Measurements from ENCODE around the gene SPSB2.

DNA sequence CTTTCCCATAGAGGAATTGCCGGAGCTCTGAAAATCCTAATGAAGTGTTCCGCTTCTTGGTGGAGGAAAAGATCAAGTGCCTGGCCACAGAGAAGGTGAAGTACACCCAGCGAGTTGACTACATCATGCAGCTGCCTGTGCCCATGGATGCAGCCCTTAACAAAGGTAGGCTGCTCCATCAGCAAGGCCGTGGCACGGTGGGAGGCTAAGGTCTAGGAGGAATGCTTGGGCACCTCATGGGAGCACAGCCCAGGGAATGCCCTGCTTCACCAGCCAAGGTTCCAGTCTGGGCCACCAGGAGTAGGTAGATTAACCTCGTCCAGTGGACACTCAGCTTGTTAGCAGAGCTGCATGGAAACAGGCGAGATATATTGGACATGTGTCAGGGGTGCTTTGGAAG is 12.2 kb downstream of the SPSB2 start:
- no peak for TF ChIP-seq POLR2A (IDR thresholded peaks at IDR 0.05; ENCODE audit: extremely low read depth, insufficient read length)
- TF ChIP-seq, protein P1, sequence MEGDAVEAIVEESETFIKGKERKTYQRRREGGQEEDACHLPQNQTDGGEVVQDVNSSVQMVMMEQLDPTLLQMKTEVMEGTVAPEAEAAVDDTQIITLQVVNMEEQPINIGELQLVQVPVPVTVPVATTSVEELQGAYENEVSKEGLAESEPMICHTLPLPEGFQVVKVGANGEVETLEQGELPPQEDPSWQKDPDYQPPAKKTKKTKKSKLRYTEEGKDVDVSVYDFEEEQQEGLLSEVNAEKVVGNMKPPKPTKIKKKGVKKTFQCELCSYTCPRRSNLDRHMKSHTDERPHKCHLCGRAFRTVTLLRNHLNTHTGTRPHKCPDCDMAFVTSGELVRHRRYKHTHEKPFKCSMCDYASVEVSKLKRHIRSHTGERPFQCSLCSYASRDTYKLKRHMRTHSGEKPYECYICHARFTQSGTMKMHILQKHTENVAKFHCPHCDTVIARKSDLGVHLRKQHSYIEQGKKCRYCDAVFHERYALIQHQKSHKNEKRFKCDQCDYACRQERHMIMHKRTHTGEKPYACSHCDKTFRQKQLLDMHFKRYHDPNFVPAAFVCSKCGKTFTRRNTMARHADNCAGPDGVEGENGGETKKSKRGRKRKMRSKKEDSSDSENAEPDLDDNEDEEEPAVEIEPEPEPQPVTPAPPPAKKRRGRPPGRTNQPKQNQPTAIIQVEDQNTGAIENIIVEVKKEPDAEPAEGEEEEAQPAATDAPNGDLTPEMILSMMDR (IDR thresholded peaks at IDR 0.05; ENCODE audit: low read depth, low read length) = no peak

Measured in NB4 (cell line).